Neural cell (in vitro differentiated cells): ENCODE data around the gene IL36A. TPM values are rescaled to one million over a fixed set of nuclear protein-coding genes. Genes with fewer than 3 reads are reported as not detected.

Source experiments
- H2AFZ ChIP-seq: fragments of 200-600, 300-800 bp; sonication (generic), shearing (Covaris generic); 2 replicates; pipeline ENCODE4 v1.6.0; 2014; ENCODE audit warnings: low read depth, mild to moderate bottlenecking, antibody characterized with exemption, low read length, moderate library complexity
- H3F3A ChIP-seq: fragments of 200-600 bp; shearing (Covaris generic); 2 replicates; pipeline ENCODE4 v1.6.1; 2016; ENCODE audit warnings: mild to moderate bottlenecking, moderate library complexity, mixed read lengths, antibody characterized with exemption, low read length; ENCODE audit not compliant: insufficient read depth, poor library complexity, severe bottlenecking
- H3K27ac ChIP-seq: fragments of 200-600, 300-800 bp; sonication (generic), shearing (Covaris generic); 2 replicates; pipeline ENCODE4 v1.5.1; 2014; ENCODE audit warnings: mild to moderate bottlenecking, low read length, moderate library complexity
- H3K27me3 ChIP-seq: fragments of 300-800, 200-600 bp; sonication (generic), shearing (Covaris generic); 2 replicates; pipeline ENCODE4 v1.6.0; 2014; ENCODE audit warnings: mild to moderate bottlenecking, low read depth, low read length, moderate library complexity; ENCODE audit not compliant: insufficient read depth
- H3K36me3 ChIP-seq: fragments of 300-800, 200-600 bp; sonication (generic), shearing (Covaris generic); 2 replicates; pipeline ENCODE4 v1.5.1; 2014; ENCODE audit warnings: mild to moderate bottlenecking, antibody characterized with exemption, low read length, moderate library complexity; ENCODE audit not compliant: insufficient read depth
- H3K4me2 ChIP-seq: fragments of 300-800, 200-600 bp; sonication (generic), shearing (Covaris generic); 2 replicates; pipeline ENCODE4 v1.6.0; 2014; ENCODE audit warnings: mild to moderate bottlenecking, low read length
- H3K4me3 ChIP-seq: fragments of 300-800, 200-600 bp; sonication (generic), shearing (Covaris generic); 2 replicates; pipeline ENCODE4 v1.5.1; 2014; ENCODE audit warnings: mild to moderate bottlenecking, low read length, moderate library complexity
- H3K79me2 ChIP-seq: fragments of 200-600 bp; shearing (Covaris generic); replicated peaks from 2 replicates; pipeline ENCODE4 v1.6.0; 2014; ENCODE audit warnings: mild to moderate bottlenecking, low read length, moderate library complexity; ENCODE audit not compliant: insufficient read depth
- H3K9ac ChIP-seq: fragments of 300-800, 200-600 bp; sonication (generic), shearing (Covaris generic); 2 replicates; pipeline ENCODE4 v1.6.1; 2016; ENCODE audit warnings: mild to moderate bottlenecking, low read length, mixed read lengths
- H3K9me2 ChIP-seq: fragments of 200-600 bp; shearing (Covaris generic); 2 replicates; pipeline ENCODE4 v1.6.1; 2016; ENCODE audit warnings: mild to moderate bottlenecking, low read length, mixed read lengths; ENCODE audit not compliant: insufficient read depth
- H3K9me3 ChIP-seq: fragments of 200-600, 300-800 bp; sonication (generic), shearing (Covaris generic); 2 replicates; pipeline ENCODE4 v1.6.1; 2016; ENCODE audit warnings: mild to moderate bottlenecking, mixed run types, low read length, moderate library complexity, mixed read lengths
- H4K20me1 ChIP-seq: fragments of 200-600 bp; shearing (Covaris generic); 2 replicates; pipeline ENCODE4 v1.6.1; 2016; ENCODE audit warnings: mild to moderate bottlenecking, mixed run types; ENCODE audit not compliant: insufficient read depth
- EP300 ChIP-seq: fragments of 450-650 bp; conservative IDR thresholded peaks from 2 replicates; pipeline ENCODE4 v1.6.1; 2014; ENCODE audit warnings: antibody characterized with exemption, mild to moderate bottlenecking, moderate library complexity; ENCODE audit not compliant: poor library complexity, severe bottlenecking
- EZH2 ChIP-seq: fragments of 200-600, 300-800 bp; shearing (Covaris generic), sonication (generic); IDR thresholded peaks from 2 replicates; pipeline ENCODE4 v1.6.1; 2014; ENCODE audit warnings: antibody characterized with exemption, low read length, borderline replicate concordance, mild to moderate bottlenecking; ENCODE audit not compliant: insufficient read depth, poor library complexity, severe bottlenecking
- MXI1 ChIP-seq: fragments of 450-650 bp; conservative IDR thresholded peaks from 2 replicates; pipeline ENCODE4 v1.6.1; 2014; ENCODE audit warnings: antibody characterized with exemption, mild to moderate bottlenecking; ENCODE audit not compliant: poor library complexity, severe bottlenecking
- POLR2AphosphoS5 ChIP-seq: IDR thresholded peaks from 2 replicates; pipeline ENCODE4 v1.6.1; 2012
- SMC3 ChIP-seq: fragments of 450-650 bp; conservative IDR thresholded peaks from 2 replicates; pipeline ENCODE4 v1.6.1; 2014; ENCODE audit warnings: antibody characterized with exemption, mild to moderate bottlenecking, moderate library complexity; ENCODE audit not compliant: poor library complexity
- TAF1 ChIP-seq: IDR thresholded peaks from 2 replicates; pipeline ENCODE4 v1.6.1; 2012; ENCODE audit warnings: low read depth
- polyA minus RNA-seq: library from RNA; depleted of rRNA, polyadenylated mRNA; stranded (reverse); fragments of >200 nt; gene quantifications from 2 replicates; pipeline ENCODE4 v1.2.3, GENCODE V29; 2014
- polyA plus RNA-seq: library from polyadenylated mRNA; depleted of rRNA; stranded (reverse); fragments of >200 nt; gene quantifications from 2 replicates; pipeline ENCODE4 v1.2.3, GENCODE V29; 2014
- TF ChIP-seq, protein P1 (sequence below): fragments of 450-650 bp; IDR thresholded peaks from 2 replicates; pipeline ENCODE4 v1.5.1; 2014; ENCODE audit warnings: antibody characterized with exemption, mild to moderate bottlenecking, moderate library complexity; ENCODE audit not compliant: poor library complexity, severe bottlenecking
- TF ChIP-seq, protein P2 (sequence below): IDR thresholded peaks from 2 replicates; pipeline ENCODE4 v1.6.1; 2012; ENCODE audit warnings: borderline replicate concordance

The IL36A gene, protein sequence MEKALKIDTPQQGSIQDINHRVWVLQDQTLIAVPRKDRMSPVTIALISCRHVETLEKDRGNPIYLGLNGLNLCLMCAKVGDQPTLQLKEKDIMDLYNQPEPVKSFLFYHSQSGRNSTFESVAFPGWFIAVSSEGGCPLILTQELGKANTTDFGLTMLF
- polyA plus RNA-seq (not detected in 2 replicates), polyA minus RNA-seq (not detected in 2 replicates)

DNA sequence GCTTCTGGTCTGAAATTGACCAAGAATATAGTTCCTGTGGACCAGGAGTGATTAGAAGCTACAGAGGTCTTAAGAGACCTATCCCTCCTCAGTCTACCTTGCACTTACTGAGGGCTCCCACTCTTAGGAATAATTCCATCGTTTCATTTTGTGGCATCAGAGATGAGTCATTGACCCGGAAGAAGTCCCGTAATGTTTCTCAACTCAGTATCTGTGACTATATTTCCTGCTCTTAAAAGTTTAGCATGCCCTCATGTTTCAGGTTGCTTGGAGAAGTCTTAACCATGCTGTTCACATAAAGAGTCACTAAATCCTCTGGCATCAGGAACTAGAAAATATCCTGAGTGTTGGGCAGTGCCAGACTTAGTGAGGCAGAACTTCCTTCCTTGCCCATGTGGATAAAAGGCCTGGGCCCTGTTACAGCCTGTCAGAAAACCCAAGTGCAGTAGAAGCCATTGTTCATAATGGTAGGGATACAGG, at the start of gene IL36A:
Gene IL36A, plus strand, starts transcription at position 430 of the 480 bp plus-strand sequence. CDS start 413 bp downstream, outside the sequence.
- H3K9ac ChIP-seq = no peak within 1 kb of the TSS
- no peaks in the 10 kb centered on the region for H3K79me2 ChIP-seq
- peaks cover 3% of the 10 kb centered on the region for H3K9me3 ChIP-seq
- TF ChIP-seq, protein P1, sequence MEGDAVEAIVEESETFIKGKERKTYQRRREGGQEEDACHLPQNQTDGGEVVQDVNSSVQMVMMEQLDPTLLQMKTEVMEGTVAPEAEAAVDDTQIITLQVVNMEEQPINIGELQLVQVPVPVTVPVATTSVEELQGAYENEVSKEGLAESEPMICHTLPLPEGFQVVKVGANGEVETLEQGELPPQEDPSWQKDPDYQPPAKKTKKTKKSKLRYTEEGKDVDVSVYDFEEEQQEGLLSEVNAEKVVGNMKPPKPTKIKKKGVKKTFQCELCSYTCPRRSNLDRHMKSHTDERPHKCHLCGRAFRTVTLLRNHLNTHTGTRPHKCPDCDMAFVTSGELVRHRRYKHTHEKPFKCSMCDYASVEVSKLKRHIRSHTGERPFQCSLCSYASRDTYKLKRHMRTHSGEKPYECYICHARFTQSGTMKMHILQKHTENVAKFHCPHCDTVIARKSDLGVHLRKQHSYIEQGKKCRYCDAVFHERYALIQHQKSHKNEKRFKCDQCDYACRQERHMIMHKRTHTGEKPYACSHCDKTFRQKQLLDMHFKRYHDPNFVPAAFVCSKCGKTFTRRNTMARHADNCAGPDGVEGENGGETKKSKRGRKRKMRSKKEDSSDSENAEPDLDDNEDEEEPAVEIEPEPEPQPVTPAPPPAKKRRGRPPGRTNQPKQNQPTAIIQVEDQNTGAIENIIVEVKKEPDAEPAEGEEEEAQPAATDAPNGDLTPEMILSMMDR = no peak
- TF ChIP-seq EZH2 = no peak
- TF ChIP-seq MXI1 = no peak
- no peak for TF ChIP-seq POLR2AphosphoS5
- TF ChIP-seq EP300 = no peak
- no peak for TF ChIP-seq TAF1
- TF ChIP-seq, protein P2, sequence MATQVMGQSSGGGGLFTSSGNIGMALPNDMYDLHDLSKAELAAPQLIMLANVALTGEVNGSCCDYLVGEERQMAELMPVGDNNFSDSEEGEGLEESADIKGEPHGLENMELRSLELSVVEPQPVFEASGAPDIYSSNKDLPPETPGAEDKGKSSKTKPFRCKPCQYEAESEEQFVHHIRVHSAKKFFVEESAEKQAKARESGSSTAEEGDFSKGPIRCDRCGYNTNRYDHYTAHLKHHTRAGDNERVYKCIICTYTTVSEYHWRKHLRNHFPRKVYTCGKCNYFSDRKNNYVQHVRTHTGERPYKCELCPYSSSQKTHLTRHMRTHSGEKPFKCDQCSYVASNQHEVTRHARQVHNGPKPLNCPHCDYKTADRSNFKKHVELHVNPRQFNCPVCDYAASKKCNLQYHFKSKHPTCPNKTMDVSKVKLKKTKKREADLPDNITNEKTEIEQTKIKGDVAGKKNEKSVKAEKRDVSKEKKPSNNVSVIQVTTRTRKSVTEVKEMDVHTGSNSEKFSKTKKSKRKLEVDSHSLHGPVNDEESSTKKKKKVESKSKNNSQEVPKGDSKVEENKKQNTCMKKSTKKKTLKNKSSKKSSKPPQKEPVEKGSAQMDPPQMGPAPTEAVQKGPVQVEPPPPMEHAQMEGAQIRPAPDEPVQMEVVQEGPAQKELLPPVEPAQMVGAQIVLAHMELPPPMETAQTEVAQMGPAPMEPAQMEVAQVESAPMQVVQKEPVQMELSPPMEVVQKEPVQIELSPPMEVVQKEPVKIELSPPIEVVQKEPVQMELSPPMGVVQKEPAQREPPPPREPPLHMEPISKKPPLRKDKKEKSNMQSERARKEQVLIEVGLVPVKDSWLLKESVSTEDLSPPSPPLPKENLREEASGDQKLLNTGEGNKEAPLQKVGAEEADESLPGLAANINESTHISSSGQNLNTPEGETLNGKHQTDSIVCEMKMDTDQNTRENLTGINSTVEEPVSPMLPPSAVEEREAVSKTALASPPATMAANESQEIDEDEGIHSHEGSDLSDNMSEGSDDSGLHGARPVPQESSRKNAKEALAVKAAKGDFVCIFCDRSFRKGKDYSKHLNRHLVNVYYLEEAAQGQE = no peak
- no peak within 1 kb of the TSS for H2AFZ ChIP-seq
- H3K4me3 ChIP-seq = no peak within 1 kb of the TSS
- no peaks in the 10 kb centered on the region for H3K27me3 ChIP-seq
- H3K9me2 ChIP-seq = no peaks in the 10 kb centered on the region
- H4K20me1 ChIP-seq = no peaks in the 10 kb centered on the region
- H3K27ac ChIP-seq = no peak within 1 kb of the TSS
- no peaks in the 10 kb centered on the region for H3K36me3 ChIP-seq
- no peaks in the 10 kb centered on the region for H3F3A ChIP-seq
- H3K4me2 ChIP-seq = no peak within 1 kb of the TSS

DNA sequence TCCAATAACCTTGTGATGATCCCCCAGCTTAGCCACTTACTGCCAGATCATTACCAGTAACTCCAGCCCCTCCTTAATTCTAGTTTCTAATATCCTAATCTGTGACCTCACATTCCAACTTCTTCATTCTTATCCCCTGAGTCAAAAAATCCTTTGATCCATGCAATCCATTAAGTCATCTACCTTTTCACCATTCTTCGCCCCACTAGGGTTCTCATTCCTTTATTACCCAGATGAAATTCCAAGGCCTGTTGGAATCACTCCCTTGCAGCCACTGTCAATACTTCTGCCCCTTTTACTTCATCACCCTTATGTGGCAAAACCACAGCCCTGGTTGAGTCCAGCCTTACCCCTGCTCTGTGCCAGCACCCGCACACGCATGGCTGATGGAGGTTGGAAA, 47.7 kb upstream of the IL36A start:
- Histone ChIP-seq H3K36me3 (no peaks in the 10 kb centered on the region), H3K27ac (no peak overlapping the region), H3K9me3 (no peaks in the 10 kb centered on the region), H2AFZ (no peak overlapping the region), H3K4me2 (no peak overlapping the region), H3K9ac (no peak overlapping the region), H3K27me3 (no peaks in the 10 kb centered on the region), H3K79me2 (no peaks in the 10 kb centered on the region), H4K20me1 (no peaks in the 10 kb centered on the region), H3K4me3 (no peak overlapping the region), H3K9me2 (no peaks in the 10 kb centered on the region), H3F3A (no peaks in the 10 kb centered on the region)
- TF ChIP-seq MXI1 = no peak
- TF ChIP-seq EZH2 = no peak
- no peak for TF ChIP-seq EP300
- TF ChIP-seq TAF1 = no peak
- TF ChIP-seq, protein P1 = no peak
- no peak for TF ChIP-seq POLR2AphosphoS5
- no peak for TF ChIP-seq SMC3
